ENCODE data around the gene COL21A1.

DNA sequence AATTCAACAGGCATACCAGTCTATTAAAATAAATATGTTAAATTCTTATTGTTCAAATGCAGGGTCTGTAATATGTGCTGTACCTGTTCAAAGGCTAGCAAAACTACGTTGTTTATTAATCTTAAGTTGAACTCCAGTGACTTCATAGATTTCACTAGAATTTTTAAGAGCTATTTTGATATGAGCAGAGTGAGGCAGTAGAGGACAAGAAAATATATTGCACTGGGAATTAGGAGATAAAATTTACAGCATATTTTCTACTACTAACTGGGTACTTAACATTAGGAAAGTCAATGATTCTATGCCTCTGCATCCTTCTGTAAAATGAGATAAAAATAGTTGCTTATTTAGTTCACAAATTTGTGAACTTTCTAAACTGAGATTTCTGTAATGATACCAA, 209.8 kb downstream of the COL21A1 start:
- TF ChIP-seq, protein P1, sequence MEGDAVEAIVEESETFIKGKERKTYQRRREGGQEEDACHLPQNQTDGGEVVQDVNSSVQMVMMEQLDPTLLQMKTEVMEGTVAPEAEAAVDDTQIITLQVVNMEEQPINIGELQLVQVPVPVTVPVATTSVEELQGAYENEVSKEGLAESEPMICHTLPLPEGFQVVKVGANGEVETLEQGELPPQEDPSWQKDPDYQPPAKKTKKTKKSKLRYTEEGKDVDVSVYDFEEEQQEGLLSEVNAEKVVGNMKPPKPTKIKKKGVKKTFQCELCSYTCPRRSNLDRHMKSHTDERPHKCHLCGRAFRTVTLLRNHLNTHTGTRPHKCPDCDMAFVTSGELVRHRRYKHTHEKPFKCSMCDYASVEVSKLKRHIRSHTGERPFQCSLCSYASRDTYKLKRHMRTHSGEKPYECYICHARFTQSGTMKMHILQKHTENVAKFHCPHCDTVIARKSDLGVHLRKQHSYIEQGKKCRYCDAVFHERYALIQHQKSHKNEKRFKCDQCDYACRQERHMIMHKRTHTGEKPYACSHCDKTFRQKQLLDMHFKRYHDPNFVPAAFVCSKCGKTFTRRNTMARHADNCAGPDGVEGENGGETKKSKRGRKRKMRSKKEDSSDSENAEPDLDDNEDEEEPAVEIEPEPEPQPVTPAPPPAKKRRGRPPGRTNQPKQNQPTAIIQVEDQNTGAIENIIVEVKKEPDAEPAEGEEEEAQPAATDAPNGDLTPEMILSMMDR (IDR thresholded peaks at IDR 0.05; ENCODE audit: low read depth, low read length), result no peak
- TF ChIP-seq EZH2phosphoT487 (IDR thresholded peaks at IDR 0.05; ENCODE audit: low read depth), result no peak

Data from OCI-LY3 (cell line).